T-helper 1 cell (primary cell): ENCODE data around the gene AKNA.

ENCODE experiments used
- DNase-seq, 5 donors: peaks; one replicate each; pipeline ENCODE4 v3.0.0-alpha.2; 2012 to 2020

Gene AKNA

DNA sequence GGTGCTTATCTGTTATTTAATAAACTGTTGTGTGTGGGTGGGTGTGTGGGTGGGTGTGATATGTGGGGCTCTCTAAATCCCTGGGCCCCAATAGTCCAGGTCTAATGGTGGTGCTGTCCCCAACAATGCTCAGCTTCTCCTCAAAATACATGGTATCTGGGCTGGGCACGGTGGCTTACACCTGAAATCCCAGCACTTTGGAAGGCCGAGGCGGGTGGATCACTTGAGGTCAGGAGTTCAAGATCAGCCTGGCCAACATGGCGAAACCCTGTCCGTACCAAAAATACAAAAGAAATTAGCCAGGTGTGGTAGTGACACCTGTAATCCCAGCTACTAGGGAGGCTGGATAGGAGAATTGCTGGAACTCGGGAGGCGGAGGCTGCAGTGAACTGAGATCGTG lies 69.4 kb downstream of the AKNA start:
- no peak for DNase-seq

- DNase-seq = peak in 1 of 5 donors; percentile 66
Observed at GRCh38 chr9:114317665-114318357, 70.0 kb downstream of the AKNA start.

GRCh38 chr9:114316605-114317230 lies 71.1 kb downstream of the AKNA start:
- no peak for DNase-seq

DNA sequence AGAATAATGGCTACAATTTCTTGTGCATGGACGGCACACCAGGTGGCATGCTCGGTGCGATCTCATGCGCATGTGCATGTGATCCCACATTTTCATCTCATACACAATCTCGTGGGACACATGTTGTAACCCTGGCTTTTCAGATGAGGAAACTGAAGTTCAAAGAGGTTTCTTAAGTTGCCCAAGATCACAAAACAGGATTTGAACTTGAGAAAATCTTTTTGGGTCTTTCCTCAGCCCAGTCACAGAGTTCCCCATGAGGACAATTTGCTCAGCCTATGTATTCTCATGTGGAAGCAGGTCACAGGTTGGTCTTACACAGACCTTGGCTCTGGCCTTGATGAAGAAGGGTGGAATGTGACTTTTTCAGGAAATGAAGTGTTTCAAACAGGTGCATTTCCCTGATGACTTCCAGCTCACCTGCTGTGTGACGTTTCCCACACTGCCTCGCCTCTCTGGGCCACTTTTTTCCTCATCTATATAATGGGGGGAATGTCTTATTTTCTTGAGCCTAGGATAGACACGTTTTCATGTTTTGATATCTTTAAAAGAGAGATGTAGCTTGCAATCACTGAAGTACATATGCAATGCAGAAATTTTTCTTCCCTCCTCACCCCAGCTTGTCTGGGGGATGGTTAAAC lies 71.9 kb downstream of the AKNA start:
- no peak for DNase-seq

DNA sequence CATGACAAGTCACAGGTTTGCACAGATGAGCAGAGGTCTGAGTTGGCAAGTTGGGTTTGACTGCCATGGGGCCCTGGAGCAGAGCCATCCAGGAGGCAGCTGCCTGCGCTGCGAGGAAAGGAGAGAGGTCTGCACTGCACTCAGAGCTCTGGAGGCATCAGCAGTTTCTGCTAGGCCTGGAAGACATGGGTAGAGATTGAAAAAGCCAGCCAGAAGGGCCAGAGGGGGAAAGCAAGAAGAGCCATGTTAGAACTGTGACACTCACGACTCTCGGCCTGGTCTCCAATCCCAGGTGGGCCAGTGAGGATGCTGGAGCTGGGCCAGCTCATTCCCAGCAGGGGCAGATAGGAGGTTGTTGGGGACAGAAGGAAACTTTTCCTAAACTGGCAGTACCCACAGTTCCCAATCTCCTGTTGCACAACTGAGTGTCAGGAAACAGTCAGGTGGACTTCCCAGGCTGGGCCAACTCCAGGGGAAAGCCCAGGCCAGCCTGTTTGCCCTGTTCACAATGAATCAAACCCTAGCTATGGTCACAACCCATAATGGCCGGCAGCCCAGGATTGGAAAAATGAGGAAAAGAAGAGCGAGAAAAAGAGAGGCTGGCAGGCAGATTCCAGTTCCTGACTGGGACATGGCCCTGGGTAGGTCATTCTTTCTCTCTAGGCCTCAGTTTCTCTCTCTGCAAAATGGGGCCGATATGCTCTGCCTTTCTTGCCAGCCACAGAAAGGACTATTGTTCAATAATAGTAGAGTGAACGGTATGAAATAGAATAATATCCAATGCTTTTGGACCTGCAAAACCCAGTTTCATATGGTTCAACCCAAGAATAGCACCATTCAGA lies 72.7 kb downstream of the AKNA start:
- no peak for DNase-seq

DNA sequence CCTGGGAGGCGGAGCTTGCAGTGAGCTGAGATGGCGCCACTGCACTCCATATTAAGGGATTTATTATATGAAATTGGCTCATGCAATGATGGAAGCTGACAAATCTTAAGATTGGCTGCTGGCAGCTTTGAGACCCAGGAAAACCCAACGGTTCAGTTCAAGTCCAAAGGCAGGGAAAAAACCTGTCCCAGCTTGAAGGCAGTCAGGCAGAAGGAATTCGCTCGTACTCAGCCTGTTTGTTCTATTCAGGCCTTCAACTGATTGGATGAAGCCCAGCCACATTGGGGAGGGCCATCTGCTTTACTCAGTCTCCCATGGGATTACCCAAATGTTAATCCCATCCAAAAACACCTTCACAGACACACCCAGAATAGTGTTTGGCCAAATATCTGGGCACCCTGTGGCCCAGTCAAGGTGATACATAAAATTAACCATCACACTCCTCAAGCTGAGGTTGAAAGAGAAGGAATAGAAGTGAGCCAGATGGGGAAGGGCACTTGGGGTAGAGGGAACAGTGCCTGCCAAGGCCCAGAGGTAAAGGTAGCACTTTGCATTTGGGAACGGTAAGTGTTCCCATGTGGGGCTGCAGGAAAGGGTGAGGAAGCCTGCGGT lies 73.4 kb downstream of the AKNA start:
- no peak for DNase-seq

GRCh38 chr9:114313186-114313585 lies 74.6 kb downstream of the AKNA start:
- DNase-seq = no peak

DNA sequence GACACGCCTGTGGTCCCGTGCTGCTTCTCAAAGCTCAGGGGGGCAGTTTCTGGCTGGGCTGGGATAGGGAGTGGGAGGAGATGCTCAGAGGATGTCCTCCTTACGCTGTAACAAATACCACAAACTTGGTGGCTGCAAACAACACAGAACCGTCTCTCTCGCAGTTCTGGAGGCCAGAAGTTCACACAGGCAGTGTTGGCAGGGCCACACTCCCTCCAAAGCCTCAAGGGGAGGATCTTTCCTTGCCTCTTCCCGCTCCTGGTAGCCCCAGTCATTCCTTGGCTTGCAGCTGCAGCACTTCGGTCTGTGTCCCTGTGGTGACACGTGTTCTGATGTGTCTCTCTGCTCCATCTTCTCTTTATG lies 75.3 kb downstream of the AKNA start:
- DNase-seq = no peak

GRCh38 chr9:114311571-114312512 lies 75.9 kb downstream of the AKNA start:
- no peak for DNase-seq

- DNase-seq = no peak
Observed at GRCh38 chr9:114310471-114311450, 77.0 kb downstream of the AKNA start.

DNA sequence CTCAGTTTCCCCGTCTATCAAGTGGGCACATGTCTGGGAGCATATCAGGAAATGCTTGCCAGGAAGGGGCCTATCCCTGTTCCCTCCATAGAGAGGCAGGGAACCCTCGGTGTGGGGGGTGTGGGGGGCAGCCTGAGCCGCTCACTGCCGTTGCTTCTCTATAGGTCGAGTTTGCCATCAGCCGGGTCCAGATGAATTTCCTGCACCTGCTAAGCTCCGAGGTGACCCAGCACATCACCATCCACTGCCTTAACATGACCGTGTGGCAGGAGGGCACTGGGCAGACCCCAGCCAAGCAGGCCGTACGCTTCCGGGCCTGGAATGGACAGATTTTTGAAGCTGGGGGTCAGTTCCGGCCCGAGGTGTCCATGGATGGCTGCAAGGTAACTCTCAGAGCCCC lies 78.7 kb downstream of the AKNA start:
- no peak for DNase-seq

GRCh38 chr9:114308361-114308950 lies 79.3 kb downstream of the AKNA start:
- DNase-seq = no peak

- no peak for DNase-seq
Observed at GRCh38 chr9:114307899-114308267, 79.9 kb downstream of the AKNA start.

GRCh38 chr9:114304416-114305188 lies 83.2 kb downstream of the AKNA start:
- no peak for DNase-seq

- DNase-seq = no peak
Observed at GRCh38 chr9:114303977-114304376, 83.8 kb downstream of the AKNA start.

DNA sequence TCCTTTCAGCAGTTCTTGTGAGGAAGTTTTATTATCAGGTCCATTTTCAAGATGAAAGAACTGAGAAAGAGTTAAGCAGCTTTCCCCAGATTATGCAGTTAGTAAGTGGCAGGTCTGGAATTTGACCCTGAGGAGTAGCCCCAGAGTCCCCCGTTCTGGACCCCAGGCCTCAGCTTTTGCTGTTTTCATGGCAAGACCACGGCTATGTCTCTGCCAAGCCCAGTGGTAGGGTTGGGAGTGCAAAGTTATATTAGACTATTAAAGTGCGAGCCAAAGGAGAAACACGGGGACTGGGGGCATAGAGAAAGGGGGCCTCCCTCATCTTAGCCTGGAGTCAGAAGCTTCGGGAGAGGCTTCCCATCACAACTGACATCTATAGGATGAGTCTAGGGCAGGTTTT lies 84.2 kb downstream of the AKNA start:
- no peak for DNase-seq

DNA sequence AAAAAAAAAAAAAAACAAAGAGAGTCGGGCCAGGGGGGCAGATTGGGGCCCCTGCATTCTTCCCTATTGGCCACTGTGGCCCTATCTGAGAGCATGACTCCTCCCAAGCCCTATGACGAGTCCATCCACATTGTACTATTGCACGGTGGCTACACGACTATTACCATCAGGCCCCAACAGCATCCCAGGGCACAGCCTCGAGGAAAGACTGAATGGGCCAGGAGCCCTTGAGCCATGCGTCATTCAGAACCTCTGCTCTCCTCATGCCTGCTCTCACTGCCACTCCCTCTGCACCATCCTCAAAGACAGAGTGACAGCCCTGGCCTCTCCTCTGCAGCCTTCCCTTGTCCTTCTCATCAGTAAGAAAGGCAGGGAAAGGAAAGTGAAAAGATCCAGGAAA lies 85.1 kb downstream of the AKNA start:
- DNase-seq = no peak

DNA sequence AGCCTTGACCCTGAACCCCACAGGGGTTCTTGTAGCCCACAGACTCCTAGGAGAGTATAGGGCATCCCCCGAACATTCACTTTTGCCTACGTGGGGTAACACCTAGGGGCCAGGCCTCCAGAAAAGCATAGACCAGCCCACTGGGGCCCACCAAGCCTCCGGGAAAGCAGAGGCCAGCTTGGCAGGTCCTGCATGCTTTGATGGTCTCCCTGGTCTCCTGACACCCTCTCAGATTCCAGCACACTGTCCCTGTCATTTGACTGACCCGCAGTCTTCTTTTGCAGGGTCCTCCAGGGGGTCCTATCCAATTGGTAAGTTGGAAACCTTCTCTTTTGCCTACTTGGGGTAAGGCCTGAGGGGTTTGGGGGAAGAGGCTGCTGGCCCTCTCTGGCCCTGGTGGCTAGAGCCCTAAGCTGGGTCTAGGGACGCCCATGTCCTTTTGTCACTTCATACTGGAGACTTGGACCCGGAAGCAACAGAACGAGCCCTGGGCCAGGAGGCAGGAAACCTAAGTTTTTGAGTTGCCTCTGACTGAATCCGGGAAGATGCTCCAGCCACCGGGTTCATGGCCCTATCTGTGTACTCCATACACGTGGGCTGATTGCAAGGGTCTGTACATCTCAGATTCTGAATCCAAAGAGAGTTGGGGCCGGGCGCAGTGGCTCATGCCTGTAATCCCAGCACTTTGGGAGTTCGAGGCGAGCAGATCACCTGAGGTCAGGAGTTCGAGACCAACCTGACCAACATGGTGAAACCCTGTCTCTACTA lies 85.8 kb downstream of the AKNA start:
- DNase-seq = no peak
